Measurements from ENCODE around the gene BMP7.
"Not testable (repeated sequence)": the region's sequence is repeated elsewhere in the genome, so short reads cannot be mapped to it uniquely, and the experiment has no call there.

Gene BMP7

DNA sequence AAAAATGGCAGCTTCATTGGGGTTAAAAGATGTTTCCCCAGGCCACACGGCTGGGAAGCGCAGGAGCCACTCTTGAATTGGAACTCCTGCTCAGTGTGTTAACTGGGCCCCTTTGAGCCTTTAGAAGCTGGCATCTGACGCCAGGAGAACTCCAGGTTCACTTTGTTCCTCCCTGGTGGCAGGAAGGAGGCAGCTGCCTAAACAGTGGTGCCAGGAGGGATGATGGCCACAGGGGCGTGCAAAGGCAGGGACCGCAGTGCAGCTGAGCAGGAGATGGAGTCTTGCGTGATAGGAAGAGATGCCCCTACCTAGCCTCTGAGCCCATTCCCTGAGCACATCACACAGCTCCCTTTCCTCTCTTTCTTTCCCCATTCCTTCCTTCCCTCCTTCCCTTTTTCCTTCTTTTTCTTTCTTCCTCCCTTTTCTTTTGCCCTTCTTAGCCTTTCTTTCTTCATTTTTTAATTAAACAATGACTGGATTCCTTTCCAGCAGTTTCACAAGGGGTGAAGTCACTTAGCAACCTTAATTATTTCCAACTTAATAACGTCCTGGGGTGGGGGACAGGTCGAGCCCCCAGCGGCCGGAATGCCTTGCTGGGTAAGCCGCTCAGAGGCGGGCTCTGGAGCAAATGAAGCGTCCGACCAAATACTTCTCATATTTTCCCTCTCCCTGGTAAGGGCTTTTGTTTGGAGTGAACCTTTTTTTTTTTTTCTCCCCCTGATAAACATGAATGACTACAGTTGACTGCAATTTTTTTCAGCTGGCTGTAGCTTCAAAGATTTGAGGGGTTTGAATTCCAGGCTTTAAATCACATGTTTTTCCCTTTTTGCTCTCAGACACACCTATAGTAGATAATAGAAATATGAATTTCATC, 20.8 kb upstream of the BMP7 start:
- DNase-seq = no peak

DNA sequence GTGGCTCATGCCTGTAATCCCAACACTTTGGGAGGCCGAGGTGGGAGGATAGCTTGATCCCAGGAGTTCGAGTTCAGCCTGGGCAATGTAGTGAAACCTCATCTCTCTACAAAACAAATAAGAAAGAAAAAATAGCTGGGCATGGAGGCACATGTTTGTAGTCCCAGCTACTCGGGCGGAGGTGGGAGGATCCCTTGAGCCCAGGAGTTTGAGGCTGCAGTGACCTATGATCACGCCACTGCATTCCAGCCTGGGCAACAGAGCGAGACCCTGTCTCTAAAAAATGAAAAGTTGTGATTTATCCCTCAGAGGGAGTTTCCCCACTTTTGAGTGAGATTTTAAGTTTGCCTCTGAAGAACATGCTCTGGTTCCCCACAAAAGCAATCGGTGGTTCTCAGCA, 17.4 kb upstream of the BMP7 start:
- DNase-seq = no peak

DNA sequence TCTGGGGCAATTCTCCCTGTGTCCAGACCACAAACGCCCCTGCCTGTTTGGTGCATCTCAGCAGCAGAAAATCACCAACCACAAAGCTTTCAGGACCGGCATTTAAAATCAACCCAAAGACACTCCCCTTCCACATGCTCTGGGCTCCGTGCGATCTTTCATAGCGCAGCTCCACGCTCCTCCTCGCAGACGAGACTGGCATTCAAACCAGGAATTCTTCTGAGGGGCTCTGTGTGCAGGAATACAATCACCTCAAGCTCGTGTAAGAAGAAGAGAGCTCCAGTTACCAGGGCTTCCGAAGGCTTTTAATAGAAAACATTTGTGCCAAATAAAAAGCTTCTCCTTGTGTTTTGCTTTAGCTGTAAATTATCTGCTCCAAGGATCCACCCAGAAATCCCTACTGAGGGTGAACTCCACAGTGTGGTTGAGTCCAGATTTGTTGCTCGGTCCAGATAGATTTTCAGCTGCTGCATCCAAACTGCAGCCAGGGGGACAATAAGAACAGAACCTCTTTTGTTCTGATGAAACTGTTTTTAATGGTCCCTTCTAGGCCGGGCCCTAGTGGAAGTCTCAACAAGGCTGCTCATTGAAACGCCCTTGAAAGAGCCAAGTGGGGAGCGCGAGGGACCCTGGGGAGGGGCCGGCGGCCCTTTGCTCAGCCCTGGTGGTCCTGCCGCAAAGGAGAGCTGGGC, 16.4 kb upstream of the BMP7 start:
- no peak for DNase-seq

GRCh38 chr20:57281900-57282299, 15.5 kb upstream of the BMP7 start:
- DNase-seq = no peak

DNA sequence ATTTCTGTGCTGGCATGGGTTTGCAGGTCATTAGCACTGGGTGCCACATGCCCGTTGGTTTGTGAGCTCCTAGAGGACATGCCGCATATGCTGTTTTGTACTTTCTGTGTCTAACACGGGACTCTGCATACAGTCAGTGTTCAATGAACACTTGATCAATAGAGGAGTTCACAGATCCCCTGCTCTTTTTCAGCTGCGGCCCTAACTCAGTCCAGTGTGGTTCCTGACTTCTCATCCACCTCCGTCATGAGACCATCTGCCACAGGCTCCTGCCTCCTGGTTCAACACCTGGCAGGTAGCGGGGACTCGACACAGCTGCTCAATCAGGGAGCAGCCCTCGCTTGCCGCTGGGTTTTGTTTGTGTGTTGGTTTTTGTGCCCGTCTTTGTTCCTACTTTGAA, 13.8 kb upstream of the BMP7 start:
- DNase-seq = no peak

GRCh38 chr20:57279548-57279947, 13.1 kb upstream of the BMP7 start:
- DNase-seq = not testable (repeated sequence)

- no peak for DNase-seq
Measured at GRCh38 chr20:57278457-57278856, 12.0 kb upstream of the BMP7 start.

- no peak for DNase-seq
Measured at GRCh38 chr20:57277398-57278105, 11.1 kb upstream of the BMP7 start.

DNA sequence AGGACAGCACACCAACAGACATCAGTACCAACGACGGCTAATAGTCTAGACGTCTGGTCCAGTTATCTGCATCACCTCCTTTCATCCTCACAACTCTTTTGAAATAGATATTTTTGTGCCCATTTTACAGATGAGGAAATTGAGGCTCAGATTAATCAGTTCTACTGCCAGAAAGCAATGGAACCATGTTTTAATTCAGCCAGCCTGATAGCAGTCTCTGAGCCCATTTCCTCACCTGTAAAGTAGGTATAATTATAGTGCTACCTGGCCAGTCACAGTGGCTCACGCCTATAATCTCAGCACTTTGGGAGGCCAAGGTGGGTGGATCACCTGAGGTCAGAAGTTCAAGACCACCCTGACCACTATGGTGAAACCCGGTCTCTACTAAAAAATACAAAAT, 9.8 kb upstream of the BMP7 start:
- no peak for DNase-seq

DNA sequence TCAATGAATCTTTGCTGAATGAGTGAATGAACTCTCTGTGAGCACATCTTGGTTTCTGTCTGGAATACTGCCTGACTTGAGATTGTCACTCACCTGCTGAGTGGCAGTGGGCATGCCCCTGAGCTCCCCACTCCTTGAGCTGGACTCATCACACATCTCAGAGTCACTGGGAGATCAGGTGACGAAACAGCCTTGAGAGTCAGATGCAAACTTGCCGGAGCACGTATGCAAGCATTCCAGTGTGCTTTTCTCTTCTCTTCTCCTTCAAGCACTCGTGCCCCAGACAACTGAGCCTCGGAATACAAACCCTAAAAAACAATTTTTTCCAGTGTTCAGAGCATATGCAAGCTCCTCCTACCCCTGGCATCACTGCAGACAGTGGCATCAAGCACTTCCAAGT, 9.4 kb upstream of the BMP7 start:
- DNase-seq = no peak

DNA sequence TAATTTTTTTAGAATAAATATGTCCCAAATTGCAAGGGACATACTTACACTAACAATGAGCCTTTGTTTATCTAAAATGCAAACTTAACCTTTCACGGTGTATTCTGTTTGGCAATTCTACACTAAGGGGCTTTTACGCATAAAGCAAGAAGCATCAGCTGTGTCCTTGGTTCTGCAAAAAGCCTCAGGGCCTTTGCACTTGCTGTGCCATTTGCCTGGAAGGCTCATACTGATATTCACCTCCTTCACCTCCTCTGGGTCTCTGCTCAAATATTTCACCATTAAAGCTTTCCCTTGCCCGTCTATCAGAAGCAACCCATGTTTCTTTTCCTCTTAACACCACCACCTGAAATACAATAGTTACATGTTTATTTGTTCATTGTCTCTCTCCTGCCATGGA, 8.9 kb upstream of the BMP7 start:
- DNase-seq = no peak

GRCh38 chr20:57274846-57275245, 8.4 kb upstream of the BMP7 start:
- DNase-seq = no peak

GRCh38 chr20:57274299-57274698, 7.9 kb upstream of the BMP7 start:
- DNase-seq = no peak

DNA sequence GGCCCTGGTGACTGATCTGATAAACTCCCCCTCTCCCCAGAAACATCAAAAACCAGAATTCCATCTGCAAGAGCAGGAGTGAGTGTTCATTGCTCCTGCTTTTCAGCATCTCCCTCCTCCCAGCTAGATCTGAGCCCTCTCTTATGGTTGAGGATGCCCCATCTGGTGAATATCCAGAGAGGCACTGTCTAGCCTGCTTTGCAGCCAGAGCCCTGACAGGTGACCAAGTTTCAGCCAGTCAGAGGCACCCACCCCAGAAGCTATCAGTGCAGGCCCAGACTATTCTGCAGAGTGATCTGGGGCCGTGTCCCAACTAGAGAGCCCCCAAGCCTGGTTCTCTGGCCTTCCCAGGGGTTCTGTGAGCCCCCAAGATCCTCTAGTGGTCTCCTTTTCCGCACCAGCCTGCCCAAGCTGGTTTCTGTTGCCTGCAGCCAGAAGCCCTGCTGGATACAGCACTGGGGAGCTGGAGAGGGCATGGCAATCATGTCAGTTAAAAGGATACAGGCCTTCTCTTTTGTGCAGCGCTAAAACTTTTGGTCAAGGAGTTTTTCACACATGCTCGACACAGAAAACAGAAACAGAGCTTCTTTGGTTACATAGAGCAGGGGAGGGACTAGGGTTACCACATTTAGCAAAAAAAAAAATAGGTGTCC, 6.6 kb upstream of the BMP7 start:
- no peak for DNase-seq

GRCh38 chr20:57270204-57270984, 4.0 kb upstream of the BMP7 start:
- no peak for DNase-seq

DNA sequence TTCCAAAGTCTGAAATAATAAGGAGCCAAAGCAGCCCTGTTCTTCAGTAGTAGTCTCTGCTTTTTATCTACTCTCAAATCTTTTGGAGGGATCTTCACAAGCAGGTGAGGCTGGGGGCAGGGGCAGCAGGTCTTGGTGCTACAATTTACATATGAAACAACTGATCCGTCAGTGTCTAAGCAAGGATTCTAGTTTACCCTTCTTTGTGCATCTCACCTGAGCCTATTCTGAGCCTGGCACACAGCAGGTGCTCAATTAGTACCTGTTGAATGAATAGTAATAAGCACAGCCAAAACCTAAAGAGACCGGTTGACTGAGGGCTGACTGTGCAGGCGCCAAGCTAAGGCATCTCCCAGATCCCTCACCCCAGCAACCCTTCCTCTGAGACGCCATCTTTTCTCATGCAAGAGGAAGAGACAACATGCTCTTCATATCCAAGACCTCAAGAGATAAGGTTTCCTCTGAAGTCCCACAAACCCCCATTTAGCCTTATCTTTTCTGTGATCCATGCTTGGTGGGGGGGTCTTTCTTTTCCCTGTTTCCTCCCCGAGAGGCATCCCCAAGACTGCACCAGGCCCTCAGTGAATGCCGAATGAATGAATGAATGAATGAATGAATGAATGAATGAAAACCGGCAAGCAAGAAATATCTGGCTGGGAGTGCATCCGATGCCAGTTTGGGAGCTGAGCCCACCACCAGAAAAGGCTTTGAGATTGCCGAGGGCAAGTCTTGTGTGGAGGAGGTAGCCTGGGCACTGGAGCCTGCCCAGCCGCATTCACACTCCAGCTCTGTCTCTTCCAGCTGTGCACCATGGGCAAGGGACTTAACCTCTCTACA, 2.9 kb upstream of the BMP7 start:
- DNase-seq = no peak

DNA sequence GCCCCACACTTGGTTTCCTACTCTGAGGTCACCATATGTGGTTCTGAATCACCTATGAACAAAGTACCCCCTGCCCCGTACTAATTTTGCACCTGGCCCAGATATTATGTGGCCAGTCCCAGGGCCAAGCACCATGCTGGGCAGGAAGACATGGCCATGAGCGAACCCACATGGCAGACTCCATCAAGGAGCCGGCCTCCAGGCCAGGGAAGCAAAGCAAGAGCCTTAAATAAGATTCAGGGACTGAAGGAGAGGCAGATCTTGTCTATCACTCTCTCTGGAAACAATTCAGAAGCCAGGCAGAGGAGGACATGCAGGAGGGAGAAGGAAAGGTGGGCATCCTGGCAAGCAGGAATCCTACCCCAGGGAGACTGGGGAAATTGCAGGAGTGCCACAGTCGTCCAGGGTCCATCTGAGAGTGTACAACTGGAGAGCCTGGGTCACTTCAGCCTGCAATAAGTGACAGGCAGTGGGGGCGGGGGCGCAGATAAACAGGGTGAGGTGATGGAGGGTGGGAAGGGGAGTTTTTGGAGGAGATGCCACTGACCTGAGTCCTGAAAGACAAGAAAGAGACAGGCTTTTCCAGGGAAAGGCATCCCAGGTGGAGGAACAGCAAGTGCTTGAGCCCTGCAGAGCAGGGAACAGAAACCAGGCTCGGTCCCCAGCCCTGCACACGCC, 2.1 kb upstream of the BMP7 start:
- no peak for DNase-seq

DNA sequence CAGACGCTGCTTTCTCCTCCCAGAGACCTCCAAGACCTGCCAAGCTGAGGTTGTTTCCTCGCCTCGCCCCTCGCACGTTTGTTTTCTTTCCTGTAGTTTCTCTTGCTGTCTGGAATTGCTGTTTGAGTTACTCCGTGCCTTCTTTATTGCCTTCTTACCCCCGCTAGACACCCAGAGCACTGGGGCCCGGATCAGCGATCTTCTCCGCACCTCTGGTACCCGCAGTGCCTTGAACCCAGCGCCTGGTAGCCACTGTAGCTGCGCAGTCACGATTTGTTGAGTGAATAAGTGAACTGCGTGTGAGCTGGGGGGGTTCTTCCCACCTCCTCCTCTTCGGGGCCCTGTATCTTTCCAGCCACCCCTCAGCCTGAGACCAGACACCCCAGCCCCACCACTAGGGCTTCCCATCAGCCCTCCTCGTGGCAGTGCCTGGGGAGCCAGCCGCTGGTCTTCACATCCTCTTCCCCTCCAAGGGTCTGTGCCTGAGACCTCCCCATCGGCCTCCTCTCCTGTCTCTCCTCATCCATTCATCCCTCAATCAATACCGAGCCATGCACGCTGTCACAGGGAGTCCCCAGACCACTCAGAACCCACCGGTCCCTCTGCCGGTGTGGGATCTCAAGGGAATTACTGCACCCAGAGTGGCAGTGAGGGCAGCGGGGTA, 849 bp upstream of the BMP7 start:
- no peak for DNase-seq

GRCh38 chr20:57265997-57266290, 497 bp downstream of the BMP7 start:
- DNase-seq = no peak

GRCh38 chr20:57265336-57265996, 975 bp downstream of the BMP7 start:
- no peak for DNase-seq
